SW 1271 (cell line): ENCODE data around the gene HIVEP2.
A peak's percentile ranks its signal among the peaks of the same experiment; 100 is the strongest.

Experiments used
- DNase-seq, 2 experiments: peaks; one replicate each; lab custom pipeline; 2025; lab: John Stamatoyannopoulos, UW

Gene HIVEP2

DNA sequence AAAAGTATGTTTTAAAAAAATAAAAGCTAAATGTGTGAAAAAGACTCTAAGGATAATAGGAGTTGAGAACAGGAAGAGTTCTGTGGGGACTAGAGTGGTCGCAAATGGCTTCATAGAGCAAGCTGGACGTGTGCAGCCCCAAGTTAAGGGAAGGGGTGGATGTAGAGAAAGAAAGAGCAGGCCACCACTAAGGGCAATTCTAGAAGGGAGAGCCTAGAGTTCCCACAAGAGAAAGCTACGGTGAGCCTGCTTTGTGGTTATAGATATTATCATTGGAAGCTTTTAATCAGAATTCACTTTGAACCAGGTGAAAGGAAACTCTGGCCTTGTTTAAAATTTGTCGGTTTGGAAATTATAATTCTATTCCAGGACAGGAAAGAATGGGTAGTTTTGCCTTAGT is 101.6 kb downstream of the HIVEP2 start:
- peak in 1 of 2 experiments; percentile 30 for DNase-seq

- peak in 1 of 2 experiments; percentile 56 for DNase-seq
These were observed 102.3 kb downstream of the HIVEP2 start for GRCh38 chr6:142842418-142843261.

- peak in 1 of 2 experiments; percentile 30 for DNase-seq
These were observed 103.1 kb downstream of the HIVEP2 start for GRCh38 chr6:142841915-142842314.

DNA sequence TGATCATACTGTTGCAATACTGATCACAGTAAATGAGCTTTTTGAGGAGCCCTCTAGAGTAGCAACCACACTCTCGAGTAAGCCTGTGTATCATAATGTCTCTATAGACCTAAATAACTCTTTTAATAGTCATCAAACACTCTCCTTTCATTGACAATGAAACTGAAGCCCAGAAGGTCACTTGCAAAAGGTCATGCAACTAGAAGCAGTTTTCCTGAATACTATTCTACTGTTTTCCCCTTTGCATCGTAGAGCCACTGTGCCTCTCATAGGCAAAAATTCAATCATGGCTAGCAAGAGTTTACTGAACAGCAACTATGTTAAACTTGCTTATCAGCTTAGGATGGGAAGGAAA is 105.3 kb downstream of the HIVEP2 start:
- DNase-seq = no peak

DNA sequence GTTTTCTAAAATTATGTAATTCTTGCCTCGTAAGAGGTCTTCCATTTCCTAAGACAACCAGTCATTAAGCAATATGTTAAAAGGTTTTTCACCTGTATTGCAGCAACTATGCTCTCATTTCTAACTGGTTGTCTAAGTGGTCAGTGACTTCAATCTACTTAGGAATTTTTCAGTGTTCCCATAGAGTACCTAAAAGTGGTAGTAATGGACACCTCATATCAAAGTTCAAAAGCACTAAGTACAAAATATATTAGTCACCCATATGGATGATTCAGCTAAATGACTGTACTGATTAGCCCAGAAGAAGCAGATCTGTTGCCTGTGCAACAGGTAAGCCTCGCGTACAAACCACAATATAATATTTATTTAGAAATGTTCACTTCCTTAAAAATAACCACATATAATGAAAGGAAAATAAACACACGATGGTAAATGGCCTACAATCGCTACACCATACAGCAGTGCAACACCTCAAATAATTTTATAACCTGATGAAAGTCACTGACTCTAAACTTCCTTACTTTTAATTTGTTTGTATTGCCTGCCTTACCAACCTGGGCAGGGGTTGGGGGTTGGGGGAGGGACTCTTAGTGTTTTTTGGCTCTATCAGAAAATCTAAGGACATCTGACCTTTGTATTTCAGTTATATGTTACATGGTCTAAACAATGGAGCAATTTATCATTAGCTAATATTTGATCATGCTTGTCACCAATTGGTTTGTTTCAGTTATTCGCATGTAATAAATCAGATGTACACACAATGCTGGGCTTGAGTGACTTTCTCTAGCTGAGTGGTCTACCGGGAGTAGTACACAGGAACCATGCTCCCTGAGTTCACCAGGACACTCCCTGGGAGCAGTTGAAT is 105.9 kb downstream of the HIVEP2 start:
- peak in 1 of 2 experiments; percentile 51 for DNase-seq

GRCh38 chr6:142835787-142836535 is 109.0 kb downstream of the HIVEP2 start:
- no peak for DNase-seq

GRCh38 chr6:142834853-142835252 is 110.1 kb downstream of the HIVEP2 start:
- DNase-seq = no peak

DNA sequence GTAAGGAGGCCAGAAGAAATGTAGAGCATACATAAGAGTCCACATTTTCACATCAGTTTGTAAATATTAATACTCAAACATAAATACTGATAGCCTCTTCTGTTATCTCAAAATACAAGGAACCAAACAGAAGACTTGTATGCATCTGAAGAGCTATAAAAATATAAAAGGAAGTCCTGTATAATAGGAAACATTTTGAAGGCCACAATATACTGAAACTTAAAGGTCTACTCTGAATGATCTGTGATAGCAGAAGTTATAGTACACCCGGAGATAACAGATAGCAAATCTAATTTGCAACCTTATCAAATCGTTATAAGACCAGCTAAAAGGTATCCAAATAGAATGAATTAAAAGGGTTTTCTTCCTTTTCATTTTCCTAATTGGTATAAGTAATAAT is 111.2 kb downstream of the HIVEP2 start:
- DNase-seq = no peak

GRCh38 chr6:142833054-142833453 is 111.9 kb downstream of the HIVEP2 start:
- peak in 1 of 2 experiments; percentile 49 for DNase-seq

- no peak for DNase-seq
These were observed 114.2 kb downstream of the HIVEP2 start for GRCh38 chr6:142830807-142831206.

- DNase-seq = no peak
These were observed 114.8 kb downstream of the HIVEP2 start for GRCh38 chr6:142830116-142830710.

GRCh38 chr6:142829556-142829955 is 115.4 kb downstream of the HIVEP2 start:
- DNase-seq = no peak

DNA sequence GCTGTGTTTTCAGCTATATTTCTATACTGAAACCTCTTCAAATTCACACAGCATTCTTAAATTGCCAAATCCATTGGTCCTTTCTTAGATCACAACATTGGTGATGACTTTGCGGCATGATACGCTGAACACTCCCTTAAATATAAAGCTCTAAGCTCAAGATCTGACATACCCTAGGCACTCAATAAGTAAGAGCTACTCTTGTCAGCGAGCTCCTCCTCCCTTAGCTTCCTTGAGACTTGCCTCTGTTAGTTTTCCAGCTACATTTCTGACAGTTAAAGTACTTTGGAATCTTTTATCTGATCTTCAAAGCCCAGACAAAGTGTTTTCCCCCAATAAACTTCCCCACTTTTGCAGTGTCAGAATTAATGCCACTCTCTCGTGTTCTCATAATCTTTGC is 117.0 kb downstream of the HIVEP2 start:
- DNase-seq = no peak

GRCh38 chr6:142827369-142827768 is 117.6 kb downstream of the HIVEP2 start:
- no peak for DNase-seq

GRCh38 chr6:142825760-142826159 is 119.2 kb downstream of the HIVEP2 start:
- DNase-seq = no peak

GRCh38 chr6:142824426-142824825 is 120.5 kb downstream of the HIVEP2 start:
- no peak for DNase-seq

GRCh38 chr6:142823256-142823902 is 121.6 kb downstream of the HIVEP2 start:
- no peak for DNase-seq

GRCh38 chr6:142822842-142823241 is 122.1 kb downstream of the HIVEP2 start:
- peak in 1 of 2 experiments; percentile 22 for DNase-seq

- DNase-seq = no peak
These were observed 122.6 kb downstream of the HIVEP2 start for GRCh38 chr6:142822383-142822782.

GRCh38 chr6:142821860-142822259 is 123.1 kb downstream of the HIVEP2 start:
- no peak for DNase-seq

- DNase-seq = no peak
These were observed 123.7 kb downstream of the HIVEP2 start for GRCh38 chr6:142821164-142821716.
